ENCODE data around the gene MT4.
A peak's percentile ranks its signal among the peaks of the same experiment; 100 is the strongest.

The MT4 gene

GRCh38 chr16:56606476-56607108 is 41.7 kb downstream of the MT4 start:
- DNase-seq: peak; percentile 80

GRCh38 chr16:56607109-56607618 is 42.3 kb downstream of the MT4 start:
- DNase-seq: no peak

GRCh38 chr16:56607675-56608042 is 42.8 kb downstream of the MT4 start:
- no peak for DNase-seq

GRCh38 chr16:56608043-56608875 is 43.4 kb downstream of the MT4 start, which contains the start of gene MT2A:
Gene MT2A, plus strand, starts transcription at chr16:56608584. Its CDS starts 72 bp downstream, at chr16:56608656.
- peak; percentile 76 for DNase-seq

GRCh38 chr16:56608876-56609462 is 44.1 kb downstream of the MT4 start:
- DNase-seq: no peak

GRCh38 chr16:56609463-56609921 is 44.6 kb downstream of the MT4 start:
- DNase-seq: peak; percentile 5

- DNase-seq: no peak
Observed at GRCh38 chr16:56610017-56610608, 45.2 kb downstream of the MT4 start.

GRCh38 chr16:56610609-56611111 is 45.8 kb downstream of the MT4 start:
- DNase-seq: no peak

- no peak for DNase-seq
Observed at GRCh38 chr16:56611281-56611833, 46.5 kb downstream of the MT4 start.

GRCh38 chr16:56613706-56614105 is 48.8 kb downstream of the MT4 start:
- no peak for DNase-seq

GRCh38 chr16:56614549-56614991 is 49.7 kb downstream of the MT4 start:
- no peak for DNase-seq

GRCh38 chr16:56615353-56615752 is 50.5 kb downstream of the MT4 start:
- no peak for DNase-seq

- DNase-seq: no peak
Observed at GRCh38 chr16:56616608-56617211, 51.8 kb downstream of the MT4 start.

- no peak for DNase-seq
Observed at GRCh38 chr16:56617212-56618085, 52.6 kb downstream of the MT4 start.

GRCh38 chr16:56618138-56618537 is 53.3 kb downstream of the MT4 start:
- DNase-seq: no peak

Data from NCI-H446 treated with DMSO at 0.1 percent for 48 hours (cell line).